Choroid plexus epithelial cell (primary cell): Measurements from ENCODE around the gene HDAC11.
"Not testable (repeated sequence)": the region's sequence is repeated elsewhere in the genome, so short reads cannot be mapped to it uniquely, and the experiment has no call there.

ENCODE experiments used
- DNase-seq: peaks from one replicate; pipeline ENCODE4 v3.0.0-alpha.2; 2010; ENCODE audit warnings: low read depth
- H3K4me3 ChIP-seq: 2 replicates; pipeline ENCODE4 v1.5.1; 2011; ENCODE audit warnings: low read depth, mild to moderate bottlenecking, control low read depth, low read length, moderate library complexity
- TF ChIP-seq, protein P1 (sequence below): conservative IDR thresholded peaks from 2 replicates; pipeline ENCODE4 v1.5.1; 2011; ENCODE audit warnings: low read depth, mild to moderate bottlenecking, control low read depth, inconsistent platforms, low read length, moderate library complexity

Gene HDAC11, protein sequence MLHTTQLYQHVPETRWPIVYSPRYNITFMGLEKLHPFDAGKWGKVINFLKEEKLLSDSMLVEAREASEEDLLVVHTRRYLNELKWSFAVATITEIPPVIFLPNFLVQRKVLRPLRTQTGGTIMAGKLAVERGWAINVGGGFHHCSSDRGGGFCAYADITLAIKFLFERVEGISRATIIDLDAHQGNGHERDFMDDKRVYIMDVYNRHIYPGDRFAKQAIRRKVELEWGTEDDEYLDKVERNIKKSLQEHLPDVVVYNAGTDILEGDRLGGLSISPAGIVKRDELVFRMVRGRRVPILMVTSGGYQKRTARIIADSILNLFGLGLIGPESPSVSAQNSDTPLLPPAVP

DNA sequence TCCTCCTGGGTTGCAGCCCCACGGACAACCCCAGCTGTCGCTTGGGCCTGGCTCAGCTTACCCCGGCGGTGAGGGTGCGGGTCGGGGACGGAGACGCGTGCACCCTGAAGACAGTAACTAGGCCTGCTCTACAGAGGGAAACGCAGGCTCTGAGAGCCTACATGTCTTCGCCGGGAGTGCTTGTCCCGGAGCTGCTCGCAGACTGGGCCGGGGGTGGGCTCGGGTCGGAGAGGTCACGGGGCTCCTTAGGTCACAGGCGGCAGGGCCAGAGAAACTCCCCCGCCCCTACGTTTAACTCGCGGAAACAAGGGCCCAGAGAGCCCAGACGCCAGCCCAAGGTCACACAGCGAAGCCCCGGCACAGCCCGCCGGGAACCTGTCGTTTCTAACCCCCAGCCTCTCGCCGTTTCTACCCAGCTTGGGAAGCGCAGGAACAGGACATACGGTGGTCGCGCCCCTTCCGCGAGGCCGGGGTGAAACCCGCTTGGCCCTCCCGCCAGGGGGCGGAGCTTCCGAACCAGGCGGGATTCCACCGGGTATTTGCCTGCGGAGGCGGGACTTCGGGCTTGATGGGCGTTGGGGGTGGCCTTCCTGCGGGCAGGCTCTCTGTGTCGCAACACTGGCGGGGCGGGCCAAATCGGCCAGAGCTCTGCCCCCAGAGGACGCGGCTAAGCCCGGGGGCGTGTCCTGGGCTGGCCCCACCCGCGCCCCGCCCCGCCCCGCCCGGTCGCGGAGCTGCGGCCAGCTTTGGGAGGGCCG lies at the start of gene HDAC11:
Gene HDAC11, plus strand, starts transcription at position 725 of the 758 bp plus-strand sequence. CDS start 42 bp downstream, outside the sequence.
- TF ChIP-seq, protein P1, sequence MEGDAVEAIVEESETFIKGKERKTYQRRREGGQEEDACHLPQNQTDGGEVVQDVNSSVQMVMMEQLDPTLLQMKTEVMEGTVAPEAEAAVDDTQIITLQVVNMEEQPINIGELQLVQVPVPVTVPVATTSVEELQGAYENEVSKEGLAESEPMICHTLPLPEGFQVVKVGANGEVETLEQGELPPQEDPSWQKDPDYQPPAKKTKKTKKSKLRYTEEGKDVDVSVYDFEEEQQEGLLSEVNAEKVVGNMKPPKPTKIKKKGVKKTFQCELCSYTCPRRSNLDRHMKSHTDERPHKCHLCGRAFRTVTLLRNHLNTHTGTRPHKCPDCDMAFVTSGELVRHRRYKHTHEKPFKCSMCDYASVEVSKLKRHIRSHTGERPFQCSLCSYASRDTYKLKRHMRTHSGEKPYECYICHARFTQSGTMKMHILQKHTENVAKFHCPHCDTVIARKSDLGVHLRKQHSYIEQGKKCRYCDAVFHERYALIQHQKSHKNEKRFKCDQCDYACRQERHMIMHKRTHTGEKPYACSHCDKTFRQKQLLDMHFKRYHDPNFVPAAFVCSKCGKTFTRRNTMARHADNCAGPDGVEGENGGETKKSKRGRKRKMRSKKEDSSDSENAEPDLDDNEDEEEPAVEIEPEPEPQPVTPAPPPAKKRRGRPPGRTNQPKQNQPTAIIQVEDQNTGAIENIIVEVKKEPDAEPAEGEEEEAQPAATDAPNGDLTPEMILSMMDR, result no peak
- peak; percentile 97 for DNase-seq
- peak within 1 kb of the TSS; percentile 81 for H3K4me3 ChIP-seq

DNA sequence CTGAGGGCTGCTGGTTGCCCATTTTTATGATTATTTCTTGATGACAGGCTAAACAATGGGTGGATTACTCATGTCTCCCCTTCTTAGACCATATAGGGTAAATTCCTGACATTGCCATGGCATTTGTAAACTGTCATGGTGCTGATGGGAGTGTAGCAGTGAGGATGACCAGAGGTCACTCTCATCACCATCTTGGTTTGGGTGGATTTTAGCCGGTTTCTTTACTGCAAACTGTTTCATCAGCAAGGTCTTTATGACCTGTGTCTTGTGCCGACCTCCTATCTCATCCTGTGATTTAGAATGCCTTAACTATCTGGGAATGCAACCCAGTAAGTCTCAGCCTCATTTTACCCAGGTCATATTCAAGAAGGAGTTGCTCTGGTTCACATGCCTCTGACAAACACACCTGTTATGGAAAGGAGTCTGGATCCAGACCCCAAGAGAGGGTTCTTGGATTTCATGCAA lies 49.7 kb upstream of the HDAC11 start:
- DNase-seq, H3K4me3 ChIP-seq: not testable (repeated sequence)

DNA sequence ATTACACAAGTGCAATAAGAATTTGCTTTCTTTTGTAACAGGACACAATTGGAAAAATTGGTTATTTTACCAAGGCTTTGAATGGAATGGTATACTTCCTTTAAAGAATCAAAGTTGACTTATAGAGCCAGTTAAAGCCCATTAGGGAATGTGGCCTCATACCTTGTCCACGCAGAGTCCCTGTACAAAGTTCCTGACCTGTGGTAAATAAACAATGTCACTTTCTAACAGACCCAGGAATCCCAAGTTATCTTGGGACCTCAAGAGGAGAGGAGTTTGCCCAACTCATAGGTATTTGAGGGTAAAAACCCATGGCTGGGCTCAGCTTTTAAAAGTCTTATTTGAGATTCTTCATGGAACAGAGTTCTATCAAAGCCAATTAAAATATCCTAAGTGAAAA lies 48.0 kb upstream of the HDAC11 start:
- TF ChIP-seq, protein P1, result no peak
- no peak for DNase-seq
- no peak overlapping the region for H3K4me3 ChIP-seq

DNA sequence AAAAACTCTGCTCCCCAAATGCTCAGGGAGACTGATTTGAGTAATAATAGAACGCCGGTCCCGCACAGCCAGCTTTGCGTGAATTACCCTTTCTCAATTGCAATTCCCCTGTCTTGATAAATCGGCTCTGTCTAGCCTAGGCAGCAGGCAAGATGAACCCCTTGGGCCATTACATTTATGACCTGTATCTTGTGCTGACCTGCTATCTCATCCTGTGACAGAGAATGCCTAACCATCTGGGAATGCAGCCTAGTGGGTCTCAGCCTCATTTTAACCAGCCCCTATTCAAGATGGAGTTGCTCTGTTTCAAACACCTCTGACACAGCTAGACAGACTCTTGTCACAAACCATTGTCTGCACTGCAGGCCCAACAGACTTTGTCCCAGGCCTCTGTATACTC lies 46.2 kb upstream of the HDAC11 start:
- TF ChIP-seq, protein P1, result no peak
- no peak overlapping the region for H3K4me3 ChIP-seq
- DNase-seq, result no peak

DNA sequence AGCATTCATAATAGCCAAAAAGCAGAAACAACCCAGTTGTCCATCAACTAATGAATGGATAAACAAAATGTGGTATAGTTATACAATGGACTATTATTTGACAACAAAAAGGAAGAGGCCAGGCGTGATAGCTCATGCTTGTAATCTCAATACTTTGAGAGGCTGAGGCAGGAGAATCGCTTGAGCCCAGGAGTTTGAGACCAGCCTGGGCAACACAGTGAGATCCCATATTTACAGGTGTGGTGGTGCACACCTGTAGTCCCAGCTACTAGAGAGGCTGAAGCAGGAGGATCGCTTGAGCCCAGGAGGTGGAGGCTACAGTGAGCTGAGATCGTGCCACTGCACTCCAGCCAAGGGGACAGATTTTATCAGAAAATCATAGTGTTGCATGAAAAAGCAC lies 43.9 kb upstream of the HDAC11 start:
- not testable (repeated sequence) for H3K4me3 ChIP-seq, DNase-seq

DNA sequence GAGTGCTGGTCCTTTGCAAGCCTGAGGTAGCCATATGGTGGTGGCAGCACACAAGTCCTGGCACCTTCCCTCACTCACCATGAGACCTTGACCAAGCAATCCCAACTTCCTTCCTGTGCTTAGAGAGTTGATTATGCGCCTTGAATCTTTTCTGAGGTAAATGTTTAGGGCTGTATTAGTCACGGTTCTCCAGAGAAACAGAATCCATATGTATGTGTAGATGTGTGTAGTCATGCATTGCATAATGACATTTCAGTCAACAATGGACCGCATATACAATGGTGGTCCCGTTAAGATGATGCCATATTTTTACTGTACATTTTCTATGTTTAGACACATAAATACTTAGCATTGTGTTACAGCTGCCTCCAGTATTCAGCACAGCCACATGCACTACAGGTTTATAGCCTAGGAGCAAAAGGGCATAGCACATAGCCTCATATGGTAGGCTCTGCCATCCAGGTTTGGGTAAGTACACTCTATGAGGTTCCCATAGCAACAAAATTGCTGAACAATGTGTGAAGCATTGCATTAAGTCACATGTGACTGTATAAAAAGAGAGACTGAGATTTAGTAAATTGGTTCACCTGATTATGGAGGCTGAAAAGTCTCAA lies 39.8 kb upstream of the HDAC11 start:
- no peak overlapping the region for H3K4me3 ChIP-seq
- TF ChIP-seq, protein P1, result no peak
- no peak for DNase-seq

DNA sequence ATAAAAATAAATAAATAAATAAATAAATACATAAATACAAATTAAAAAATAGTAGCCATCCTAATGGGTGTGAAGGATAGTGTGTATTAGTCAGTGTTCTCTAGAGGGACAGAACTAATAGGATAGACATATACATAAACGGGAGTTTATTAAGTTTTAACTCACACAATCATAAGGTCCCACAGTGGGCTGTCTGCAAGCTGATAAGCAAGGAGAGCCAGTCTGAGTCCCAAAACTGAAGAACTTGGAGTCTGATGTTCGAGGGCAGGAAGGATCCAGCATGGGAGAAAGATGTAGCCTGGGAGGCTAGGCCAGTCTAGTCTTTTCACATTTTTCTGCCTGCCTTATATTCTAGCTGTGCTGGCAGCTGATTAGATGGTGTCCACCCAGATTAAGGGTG lies 37.2 kb upstream of the HDAC11 start:
- H3K4me3 ChIP-seq, DNase-seq: not testable (repeated sequence)

DNA sequence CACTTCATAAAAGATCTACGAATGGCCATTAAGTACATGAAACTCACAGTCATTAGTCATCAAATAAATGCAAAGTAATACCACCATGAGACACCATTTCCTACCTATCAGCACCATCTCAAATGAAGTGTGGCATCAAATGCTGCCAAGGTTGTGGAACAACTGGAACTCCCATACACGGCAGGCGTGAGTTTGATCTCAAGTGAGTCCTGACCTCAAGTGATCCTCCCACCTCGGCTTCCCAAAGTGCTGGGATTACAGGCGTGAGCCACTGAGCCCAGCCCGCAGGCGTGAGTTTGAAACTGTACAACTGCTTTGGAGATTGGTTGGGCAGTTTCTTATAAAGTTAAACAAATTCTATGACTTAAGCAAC lies 28.8 kb upstream of the HDAC11 start:
- TF ChIP-seq, protein P1, result no peak
- DNase-seq, result no peak
- peak overlapping the region; percentile 69 for H3K4me3 ChIP-seq
